Measurements from ENCODE around the gene RHBDF1.

RHBDF1 gene

GRCh38 chr16:85865-86264, 13.4 kb upstream of the RHBDF1 start:
- TF ChIP-seq CTCF (IDR thresholded peaks at IDR 0.05; ENCODE audit: control insufficient read depth, extremely low read depth, insufficient read depth): no peak
- no peak for DNase-seq (ENCODE audit: low read depth)
- H3K4me3 ChIP-seq (ENCODE audit: low read depth, low read length): no peak overlapping the region

GRCh38 chr16:85407-85782, 13.0 kb upstream of the RHBDF1 start:
- H3K4me3 ChIP-seq (ENCODE audit: low read depth, low read length): no peak overlapping the region
- DNase-seq (ENCODE audit: low read depth): no peak
- TF ChIP-seq CTCF (IDR thresholded peaks at IDR 0.05; ENCODE audit: control insufficient read depth, extremely low read depth, insufficient read depth): no peak

- no peak overlapping the region for H3K4me3 ChIP-seq (ENCODE audit: low read depth, low read length)
- TF ChIP-seq CTCF (IDR thresholded peaks at IDR 0.05; ENCODE audit: control insufficient read depth, extremely low read depth, insufficient read depth): no peak
- DNase-seq (ENCODE audit: low read depth): no peak
Observed at GRCh38 chr16:84718-85406, 12.4 kb upstream of the RHBDF1 start.

GRCh38 chr16:83781-84615, 11.6 kb upstream of the RHBDF1 start:
- no peak overlapping the region for H3K4me3 ChIP-seq (ENCODE audit: low read depth, low read length)
- TF ChIP-seq CTCF (IDR thresholded peaks at IDR 0.05; ENCODE audit: control insufficient read depth, extremely low read depth, insufficient read depth): no peak
- DNase-seq (ENCODE audit: low read depth): no peak

GRCh38 chr16:83060-83603, 10.7 kb upstream of the RHBDF1 start:
- no peak for DNase-seq (ENCODE audit: low read depth)
- H3K4me3 ChIP-seq (ENCODE audit: low read depth, low read length): no peak overlapping the region
- no peak for TF ChIP-seq CTCF (IDR thresholded peaks at IDR 0.05; ENCODE audit: control insufficient read depth, extremely low read depth, insufficient read depth)

- peak overlapping the region; percentile 74 for H3K4me3 ChIP-seq (ENCODE audit: low read depth, low read length)
- no peak for TF ChIP-seq CTCF (IDR thresholded peaks at IDR 0.05; ENCODE audit: control insufficient read depth, extremely low read depth, insufficient read depth)
- DNase-seq (ENCODE audit: low read depth): no peak
Observed at GRCh38 chr16:79151-80054, 7.0 kb upstream of the RHBDF1 start.
